A549 (cell line): Measurements from ENCODE around the gene TEPSIN. TPM values are rescaled to one million over a fixed set of nuclear protein-coding genes. Genes with fewer than 3 reads are reported as not detected.
A peak's percentile ranks its signal among the peaks of the same experiment; 100 is the strongest.

Source experiments
- ATAC-seq, 2 experiments: fragments of 200-7000 bp in 1 of 2; fragments of >200 bp in 1 of 2; cut with Nextera tagmentation in 1 of 2; cut with Tn5 transposase in 1 of 2; 3 replicates each; pipeline versions ENCODE4 v1.8.0 to v1.9.1; 2018 to 2020; ENCODE audit warnings: mild to moderate bottlenecking in 1 of 2, moderate library complexity in 1 of 2
- CTCF ChIA-PET: fragments of 300-600 bp; sonication (Branson Sonifier 250); formaldehyde crosslinking; extraction: SDS; loops from one replicate; lab custom pipeline; 2021; ENCODE audit warnings: antibody characterized with exemption, inconsistent platforms; lab: Yijun Ruan, JAX
- POLR2A ChIA-PET: fragments of 350-600 bp; formaldehyde crosslinking; extraction: SDS; loops from one replicate; lab custom pipeline; 2021; ENCODE audit warnings: antibody characterized with exemption, inconsistent platforms; lab: Yijun Ruan, JAX
- DNase-seq, 2 experiments: peaks; one replicate each; pipeline versions ENCODE4 v3.0.0 to v3.0.0-alpha.2; 2011 to 2016; ENCODE audit warnings: low read depth in 1 of 2, low spot score in 1 of 2
- FAIRE-seq: peaks from 2 replicates; lab custom pipeline; 2011; peaks lifted over from hg19 to GRCh38; lab: Jason Lieb, UNC
- H3K27ac ChIP-seq, 2 experiments: fragments of >200 bp; sonication (Bioruptor Twin); formaldehyde crosslinking; 3 replicates each; pipeline ENCODE4 v1.5.1; 2016 to 2017
- H3K4me1 ChIP-seq: fragments of >200 bp; sonication (Bioruptor Twin); formaldehyde crosslinking; 3 replicates; pipeline ENCODE4 v1.6.1; 2016
- H3K4me2 ChIP-seq: fragments of >200 bp; sonication (Bioruptor Twin); formaldehyde crosslinking; 3 replicates; pipeline ENCODE4 v1.6.1; 2016
- H3K4me3 ChIP-seq: fragments of >200 bp; sonication (Bioruptor Twin); formaldehyde crosslinking; 3 replicates; pipeline ENCODE4 v1.5.1; 2016
- H3K9me3 ChIP-seq: fragments of >200 bp; sonication (Bioruptor Twin); formaldehyde crosslinking; 3 replicates; pipeline ENCODE4 v1.6.1; 2016
- CEBPB ChIP-seq, 2 experiments: fragments of >200 bp in 1 of 2; sonication (Bioruptor Twin) in 1 of 2; formaldehyde crosslinking in 1 of 2; IDR thresholded peaks; 2 replicates each; pipeline ENCODE4 v1.6.1; 2012 to 2016
- CHD2 ChIP-seq: fragments of 150-350 bp; IDR thresholded peaks from 2 replicates; pipeline ENCODE4 v1.6.1; 2014; ENCODE audit warnings: low read length; ENCODE audit not compliant: partially characterized antibody
- CTCF ChIP-seq: fragments of >200 bp; sonication (Bioruptor Twin); formaldehyde crosslinking; IDR thresholded peaks from 3 replicates; pipeline ENCODE4 v1.5.1; 2016
- E2F6 ChIP-seq: IDR thresholded peaks from 2 replicates; pipeline ENCODE4 v1.6.1; 2012; ENCODE audit warnings: low read depth, borderline replicate concordance
- EHF ChIP-seq: fragments of 250-450 bp; sonication (Bioruptor Pico); IDR thresholded peaks from 2 replicates; pipeline ENCODE4 v1.5.0; 2020; ENCODE audit warnings: mild to moderate bottlenecking
- ELK1 ChIP-seq: fragments of 150-350 bp; IDR thresholded peaks from 2 replicates; pipeline ENCODE4 v1.6.1; 2014; ENCODE audit warnings: low read depth, mild to moderate bottlenecking, low read length
- FOSB ChIP-seq: fragments of 250-450 bp; sonication (Bioruptor Pico); IDR thresholded peaks from 2 replicates; pipeline ENCODE4 v1.5.0; 2020; ENCODE audit warnings: mild to moderate bottlenecking, moderate library complexity
- GATA3 ChIP-seq: IDR thresholded peaks from 2 replicates; pipeline ENCODE4 v1.6.1; 2012; ENCODE audit warnings: borderline replicate concordance
- HDAC2 ChIP-seq: fragments of 200-600 bp; sonication (generic); IDR thresholded peaks from 2 replicates; pipeline ENCODE4 v1.6.1; 2016
- HES2 ChIP-seq: fragments of >200 bp; sonication (Bioruptor Twin); formaldehyde crosslinking; IDR thresholded peaks from 2 replicates; pipeline ENCODE4 v1.6.1; 2016
- HEYL ChIP-seq: fragments of 250-450 bp; sonication (Bioruptor Pico); IDR thresholded peaks from 2 replicates; pipeline ENCODE4 v1.8.0; 2021; ENCODE audit warnings: mild to moderate bottlenecking, moderate library complexity
- HOXB13 ChIP-seq: fragments of 250-450 bp; sonication (Bioruptor Pico); IDR thresholded peaks from 2 replicates; pipeline ENCODE4 v1.5.0; 2020; ENCODE audit warnings: low read depth, mild to moderate bottlenecking, moderate library complexity
- JUN ChIP-seq, 2 experiments: fragments of >200 bp; sonication (Bioruptor Twin); formaldehyde crosslinking; IDR thresholded peaks; 2 replicates in 1 of 2; 3 replicates in 1 of 2; pipeline ENCODE4 v1.6.1; 2016 to 2017
- KDM1A ChIP-seq: fragments of 200-600 bp; sonication (generic); IDR thresholded peaks from 2 replicates; pipeline ENCODE4 v1.6.1; 2016; ENCODE audit warnings: low read depth, mild to moderate bottlenecking
- MAFK ChIP-seq: fragments of 450-650 bp; IDR thresholded peaks from 2 replicates; pipeline ENCODE4 v1.6.1; 2014; ENCODE audit not compliant: partially characterized antibody
- MAZ ChIP-seq: fragments of 150-350 bp; IDR thresholded peaks from 2 replicates; pipeline ENCODE4 v1.6.1; 2014; ENCODE audit warnings: antibody characterized with exemption, low read depth, low read length, borderline replicate concordance
- NFE2L2 ChIP-seq: fragments of 150-350 bp; conservative IDR thresholded peaks from 2 replicates; pipeline ENCODE4 v1.6.1; 2014; ENCODE audit warnings: low read length
- NPAS2 ChIP-seq: fragments of 250-450 bp; sonication (Bioruptor Pico); IDR thresholded peaks from 2 replicates; pipeline ENCODE4 v1.8.0; 2022; ENCODE audit warnings: mild to moderate bottlenecking, moderate library complexity, borderline replicate concordance
- NR3C1 ChIP-seq: fragments of >200 bp; sonication (Bioruptor Twin); formaldehyde crosslinking; IDR thresholded peaks from 3 replicates; pipeline ENCODE4 v1.6.1; 2017
- PHF8 ChIP-seq: fragments of 200-600 bp; sonication (generic); IDR thresholded peaks from 2 replicates; pipeline ENCODE4 v1.6.1; 2016; ENCODE audit warnings: low read depth, mild to moderate bottlenecking, antibody characterized with exemption, moderate library complexity, borderline replicate concordance
- RAD21 ChIP-seq, 2 experiments: fragments of >200 bp in 1 of 2; sonication (Bioruptor Twin) in 1 of 2; formaldehyde crosslinking in 1 of 2; IDR thresholded peaks in 1 of 2; conservative IDR thresholded peaks in 1 of 2; 2 replicates in 1 of 2; 3 replicates in 1 of 2; pipeline ENCODE4 v1.6.1; 2012 to 2018; ENCODE audit warnings: inconsistent platforms in 1 of 2
- REST ChIP-seq: fragments of 200-600 bp; sonication (generic); IDR thresholded peaks from 2 replicates; pipeline ENCODE4 v1.6.1; 2016; ENCODE audit warnings: antibody characterized with exemption, mild to moderate bottlenecking, moderate library complexity
- SMC3 ChIP-seq: fragments of >200 bp; sonication (Bioruptor Twin); formaldehyde crosslinking; IDR thresholded peaks from 3 replicates; pipeline ENCODE4 v1.6.1; 2018; ENCODE audit warnings: inconsistent platforms
- TFCP2L1 ChIP-seq: fragments of 250-450 bp; sonication (Bioruptor Pico); IDR thresholded peaks from 2 replicates; pipeline ENCODE4 v1.5.0; 2021; ENCODE audit warnings: mild to moderate bottlenecking
- USF2 ChIP-seq: fragments of 450-650 bp; IDR thresholded peaks from 2 replicates; pipeline ENCODE4 v1.6.1; 2014; ENCODE audit warnings: antibody characterized with exemption
- ZC3H11A ChIP-seq: fragments of 450-650 bp; IDR thresholded peaks from 2 replicates; pipeline ENCODE4 v1.6.1; 2014; ENCODE audit warnings: antibody characterized with exemption, mild to moderate bottlenecking
- ZSCAN20 ChIP-seq: fragments of 250-450 bp; sonication (Bioruptor Pico); IDR thresholded peaks from 2 replicates; pipeline ENCODE4 v1.8.0; 2022; ENCODE audit warnings: mild to moderate bottlenecking, moderate library complexity
- WGBS: methylation state at CpG from one replicate; pipeline ENCODE4 v1.1.6; 2017; ENCODE audit errors: missing lambda C conversion rate; 5-methylcytosine and 5-hydroxymethylcytosine counted together
- polyA plus RNA-seq, 4 experiments: library from polyadenylated mRNA; depleted of rRNA in 3 of 4; stranded (reverse); fragments of >200 nt; fragmentation: RNase III in 1 of 4; extraction: RNeasy Plus Mini Kit Qiagen cat#74134 plus additional on column Dnase treatment in 1 of 4; gene quantifications; 2 replicates in 3 of 4; 3 replicates in 1 of 4; pipeline ENCODE4 v1.2.3, GENCODE V29; 2011 to 2017

Gene TEPSIN
- polyA plus RNA-seq, 2 of the 4 experiments (the other 2 are of a cell fraction) = 12.5 to 31.3 TPM

- DNase-seq = no peak
- no peak overlapping the region for H3K27ac ChIP-seq
- TF ChIP-seq HES2 (no peak), ELK1 (no peak), NR3C1 (no peak), HEYL (CRISPR knock-in tag) (no peak), JUN (IDR thresholded peaks at IDR 0.05) (no peak), NFE2L2 (no peak), MAZ (no peak), KDM1A (no peak), ZSCAN20 (no peak), CHD2 (no peak), HDAC2 (no peak), EHF (CRISPR knock-in tag) (no peak), CTCF (no peak), NPAS2 (no peak), TFCP2L1 (CRISPR knock-in tag) (no peak), CEBPB (IDR thresholded peaks at IDR 0.05) (no peak)
- TF ChIP-seq, all 56 proteins: peak for 0
- ATAC-seq = peak; percentile 12 to 21; a peak in 1 of 6 replicates
- H3K4me2 ChIP-seq = no peak overlapping the region
- POLR2A ChIA-PET = no interaction called here
- no peaks in the 10 kb centered on the region for H3K9me3 ChIP-seq
- CTCF ChIA-PET = interaction anchor here (1.1 to 15.4 kb wide), 6 partner anchors 9 to 206 kb away, joined by 3 to 129 read pairs (median 6); no protein-coding TSS in a partner anchor
- H3K4me3 ChIP-seq = no peak overlapping the region
- no peak for FAIRE-seq
- 95% methylated on average over 6 of the region's 8 CpGs for WGBS
- H3K4me1 ChIP-seq = no peaks in the 10 kb centered on the region
Observed at GRCh38 chr17:81278831-81279230, 40.0 kb upstream of the TEPSIN start.

GRCh38 chr17:81277946-81278693, 39.3 kb upstream of the TEPSIN start:
- H3K4me2 ChIP-seq = no peak overlapping the region
- ChIA-PET POLR2A (no interaction called here), CTCF (interaction anchor here (1.1 to 15.4 kb wide), 6 partner anchors 10 to 206 kb away, joined by 3 to 129 read pairs (median 6); no protein-coding TSS in a partner anchor)
- no peak overlapping the region for H3K4me3 ChIP-seq
- DNase-seq (no peak), ATAC-seq (peak in 1 of 2 experiments; percentile 10; a peak in 1 of 6 replicates), FAIRE-seq (no peak)
- no peak overlapping the region for H3K27ac ChIP-seq
- TF ChIP-seq JUN (IDR thresholded peaks at IDR 0.05) (no peak), FOSB (CRISPR knock-in tag) (no peak), ZC3H11A (no peak), REST (no peak), HEYL (CRISPR knock-in tag) (no peak), USF2 (no peak), RAD21 (conservative IDR thresholded peaks at IDR 0.05 in 1 of 2, IDR thresholded peaks at IDR 0.05 in 1 of 2) (no peak), HOXB13 (CRISPR knock-in tag) (no peak), SMC3 (no peak), PHF8 (no peak), MAZ (no peak), GATA3 (no peak), MAFK (no peak), E2F6 (no peak)
- no peaks in the 10 kb centered on the region for H3K9me3 ChIP-seq
- H3K4me1 ChIP-seq = no peaks in the 10 kb centered on the region
- WGBS = 92% methylated on average over 19 of the region's 20 CpGs
